ENCODE results near the gene UHMK1. TPM values are rescaled to one million over a fixed set of nuclear protein-coding genes. Genes with fewer than 3 reads are reported as not detected.
A peak's percentile ranks its signal among the peaks of the same experiment; 100 is the strongest.
"Not testable (repeated sequence)": the region's sequence is repeated elsewhere in the genome, so short reads cannot be mapped to it uniquely, and the experiment has no call there.

Gene UHMK1
- total RNA-seq, 1 donor from 2014 or later: 56.7 TPM

DNA sequence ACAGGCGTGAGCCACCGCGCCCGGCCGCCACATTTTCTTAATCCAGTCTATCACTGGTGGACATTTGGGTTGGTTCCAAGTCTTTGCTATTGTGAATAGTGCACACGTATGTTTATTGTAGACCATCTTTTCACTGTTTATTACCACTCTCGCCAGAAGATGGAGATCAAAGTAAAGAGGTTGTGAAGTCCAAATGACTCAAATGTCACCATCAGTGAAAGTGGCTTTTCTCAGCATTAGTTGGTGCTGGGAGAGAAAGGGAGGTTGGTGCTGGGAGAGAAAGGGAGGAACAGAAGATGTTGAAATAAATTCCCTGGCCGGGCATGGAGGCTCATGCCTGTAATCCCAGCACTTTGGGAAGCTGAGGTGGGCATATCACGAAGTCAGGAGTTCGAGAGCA, 10.4 kb upstream of the UHMK1 start:
- Mint-ChIP-seq H3K27me3 (ENCODE audit: low read depth) (peaks cover 17% of the 10 kb centered on the region), H3K4me3 (ENCODE audit: low read depth) (no peak overlapping the region), H3K9me3 (no peaks in the 10 kb centered on the region), H3K36me3 (ENCODE audit: low read depth) (no peaks in the 10 kb centered on the region), H3K4me1 (ENCODE audit: low read depth) (no peaks in the 10 kb centered on the region), H3K27ac (no peak overlapping the region)
- intact Hi-C loops (cut with micrococcal nuclease): no loop called here
- no peak for DNase-seq (ENCODE audit: low spot score)

- H3K4me3 Mint-ChIP-seq (ENCODE audit: low read depth): no peak overlapping the region
- no peaks in the 10 kb centered on the region for H3K36me3 Mint-ChIP-seq (ENCODE audit: low read depth)
- no peak overlapping the region for H3K27ac Mint-ChIP-seq
- DNase-seq (ENCODE audit: low spot score): no peak
- intact Hi-C loops (cut with micrococcal nuclease): no loop called here
- no peaks in the 10 kb centered on the region for H3K4me1 Mint-ChIP-seq (ENCODE audit: low read depth)
- peaks cover 20% of the 10 kb centered on the region for H3K27me3 Mint-ChIP-seq (ENCODE audit: low read depth)
- no peaks in the 10 kb centered on the region for H3K9me3 Mint-ChIP-seq
These were observed 9.4 kb upstream of the UHMK1 start for GRCh38 chr1:162488219-162488618.

GRCh38 chr1:162495531-162496233, 1.9 kb upstream of the UHMK1 start:
- Mint-ChIP-seq H3K36me3 (ENCODE audit: low read depth) (peaks cover 17% of the 10 kb centered on the region), H3K4me3 (ENCODE audit: low read depth) (peak overlapping the region; percentile 22), H3K4me1 (ENCODE audit: low read depth) (peaks cover 29% of the 10 kb centered on the region), H3K27me3 (ENCODE audit: low read depth) (peaks cover 12% of the 10 kb centered on the region)
- not testable (repeated sequence) for H3K27ac Mint-ChIP-seq; H3K9me3 Mint-ChIP-seq; DNase-seq (ENCODE audit: low spot score)
- intact Hi-C loops (cut with micrococcal nuclease): loop anchor here (5.0 kb wide), 1 partner anchor 827 kb away; the partner anchor contains the start of gene NUF2

GRCh38 chr1:162497104-162497722, 405 bp upstream of the UHMK1 start:
- peaks cover 26% of the 10 kb centered on the region for H3K36me3 Mint-ChIP-seq (ENCODE audit: low read depth)
- peak overlapping the region; percentile 93 for H3K4me3 Mint-ChIP-seq (ENCODE audit: low read depth)
- peaks cover 31% of the 10 kb centered on the region for H3K4me1 Mint-ChIP-seq (ENCODE audit: low read depth)
- DNase-seq (ENCODE audit: low spot score): no peak
- peak overlapping the region; percentile 79 for H3K27ac Mint-ChIP-seq
- H3K9me3 Mint-ChIP-seq: no peaks in the 10 kb centered on the region
- intact Hi-C loops (cut with micrococcal nuclease): loop anchor here (5.0 kb wide), 1 partner anchor 825 kb away; the partner anchor contains the start of gene NUF2
- H3K27me3 Mint-ChIP-seq (ENCODE audit: low read depth): peaks cover 5% of the 10 kb centered on the region

DNA sequence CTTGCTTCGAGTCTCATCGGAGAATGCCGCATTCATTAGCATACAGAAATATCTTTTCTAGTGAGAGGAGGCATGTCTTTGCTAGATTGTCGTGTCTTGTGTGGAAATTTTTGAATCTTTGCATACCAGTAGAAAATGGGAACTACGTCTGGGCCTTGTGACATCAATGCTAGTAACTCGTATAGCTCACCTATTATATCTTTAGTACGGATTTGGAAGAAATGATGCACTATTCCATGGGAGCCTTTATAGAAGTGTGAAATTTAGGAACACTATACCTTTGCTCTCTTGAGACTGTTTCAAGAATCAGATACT, 835 bp downstream of the UHMK1 start:
- Mint-ChIP-seq H3K9me3 (no peaks in the 10 kb centered on the region), H3K27me3 (ENCODE audit: low read depth) (peaks cover 2% of the 10 kb centered on the region), H3K27ac (peak overlapping the region; percentile 90), H3K4me3 (ENCODE audit: low read depth) (peak overlapping the region; percentile 93), H3K36me3 (ENCODE audit: low read depth) (peaks cover 35% of the 10 kb centered on the region), H3K4me1 (ENCODE audit: low read depth) (peaks cover 31% of the 10 kb centered on the region)
- intact Hi-C loops (cut with micrococcal nuclease): loop anchor here (1.0 to 5.0 kb wide), 2 partner anchors 63 to 824 kb away; partner anchors contain the start of genes NUF2 and UAP1
- DNase-seq (ENCODE audit: low spot score): no peak

- peaks cover 31% of the 10 kb centered on the region for H3K4me1 Mint-ChIP-seq (ENCODE audit: low read depth)
- DNase-seq (ENCODE audit: low spot score): no peak
- no peaks in the 10 kb centered on the region for H3K9me3 Mint-ChIP-seq
- no peak overlapping the region for H3K27ac Mint-ChIP-seq
- peaks cover 42% of the 10 kb centered on the region for H3K36me3 Mint-ChIP-seq (ENCODE audit: low read depth)
- H3K4me3 Mint-ChIP-seq (ENCODE audit: low read depth): no peak overlapping the region
- no peaks in the 10 kb centered on the region for H3K27me3 Mint-ChIP-seq (ENCODE audit: low read depth)
- intact Hi-C loops (cut with micrococcal nuclease): no loop called here
These were observed 3.2 kb downstream of the UHMK1 start for GRCh38 chr1:162500805-162501204.

DNA sequence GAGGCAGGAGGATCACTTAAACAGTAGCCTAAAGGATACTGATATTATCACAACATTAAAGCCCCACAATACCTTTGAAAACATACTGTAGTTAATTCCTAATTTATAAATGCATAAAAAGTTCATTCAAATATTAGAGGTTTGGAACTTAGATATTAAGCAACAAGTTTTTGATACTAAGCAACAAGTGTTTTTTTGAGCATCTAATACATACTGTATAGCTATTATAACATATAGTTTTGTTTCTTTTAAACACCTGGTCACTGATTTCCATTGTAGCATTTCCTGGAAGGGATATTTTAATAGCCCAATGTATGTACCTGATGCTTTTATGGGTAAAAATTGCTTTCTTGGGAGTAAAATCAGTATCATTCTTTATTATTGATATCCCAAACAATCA, 4.5 kb downstream of the UHMK1 start:
- no peak overlapping the region for H3K27ac Mint-ChIP-seq
- H3K4me3 Mint-ChIP-seq (ENCODE audit: low read depth): no peak overlapping the region
- DNase-seq (ENCODE audit: low spot score): no peak
- H3K36me3 Mint-ChIP-seq (ENCODE audit: low read depth): peaks cover 55% of the 10 kb centered on the region
- H3K27me3 Mint-ChIP-seq (ENCODE audit: low read depth): no peaks in the 10 kb centered on the region
- intact Hi-C loops (cut with micrococcal nuclease): no loop called here
- H3K9me3 Mint-ChIP-seq: no peaks in the 10 kb centered on the region
- peaks cover 27% of the 10 kb centered on the region for H3K4me1 Mint-ChIP-seq (ENCODE audit: low read depth)

DNA sequence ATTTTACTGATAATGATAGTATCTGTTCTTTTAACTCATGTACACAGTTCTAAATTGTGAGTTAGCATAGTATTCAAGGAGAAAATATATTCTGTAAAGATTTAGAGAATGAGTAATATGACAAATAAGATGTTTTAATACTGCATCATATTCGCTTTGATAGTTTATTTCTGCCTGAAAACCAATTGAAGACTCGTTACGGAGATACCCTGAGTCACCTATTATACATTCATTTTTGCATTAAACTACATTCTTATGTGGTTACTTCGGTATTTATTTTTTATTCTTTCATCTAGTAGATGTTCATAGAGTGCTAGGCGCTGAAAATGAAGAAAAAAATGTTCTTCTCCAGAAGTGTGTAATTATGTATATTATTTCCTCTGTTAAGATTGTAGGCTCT, 5.3 kb downstream of the UHMK1 start:
- H3K4me1 Mint-ChIP-seq (ENCODE audit: low read depth): peaks cover 24% of the 10 kb centered on the region
- H3K27me3 Mint-ChIP-seq (ENCODE audit: low read depth): no peaks in the 10 kb centered on the region
- intact Hi-C loops (cut with micrococcal nuclease): no loop called here
- H3K27ac Mint-ChIP-seq: no peak overlapping the region
- H3K36me3 Mint-ChIP-seq (ENCODE audit: low read depth): peaks cover 61% of the 10 kb centered on the region
- no peak overlapping the region for H3K4me3 Mint-ChIP-seq (ENCODE audit: low read depth)
- H3K9me3 Mint-ChIP-seq: no peaks in the 10 kb centered on the region
- no peak for DNase-seq (ENCODE audit: low spot score)

- intact Hi-C loops (cut with micrococcal nuclease): no loop called here
- no peaks in the 10 kb centered on the region for H3K9me3 Mint-ChIP-seq
These were observed 29.7 kb downstream of the UHMK1 start for GRCh38 chr1:162527314-162527713.

GRCh38 chr1:162530307-162530987, 32.8 kb downstream of the UHMK1 start:
- Mint-ChIP-seq H3K9me3 (no peaks in the 10 kb centered on the region), H3K36me3 (ENCODE audit: low read depth) (peaks cover 37% of the 10 kb centered on the region), H3K4me3 (ENCODE audit: low read depth) (no peak overlapping the region), H3K27ac (no peak overlapping the region), H3K4me1 (ENCODE audit: low read depth) (peaks cover 2% of the 10 kb centered on the region), H3K27me3 (ENCODE audit: low read depth) (no peaks in the 10 kb centered on the region)
- DNase-seq (ENCODE audit: low spot score): no peak
- intact Hi-C loops (cut with micrococcal nuclease): no loop called here

More at GRCh38 chr1:162527314-162527713, 29.7 kb downstream of the UHMK1 start:
- Mint-ChIP-seq H3K36me3 (ENCODE audit: low read depth) (peaks cover 66% of the 10 kb centered on the region), H3K27me3 (ENCODE audit: low read depth) (no peaks in the 10 kb centered on the region), H3K4me1 (ENCODE audit: low read depth) (peaks cover 2% of the 10 kb centered on the region), H3K4me3 (ENCODE audit: low read depth) (no peak overlapping the region), H3K27ac (no peak overlapping the region)
- DNase-seq (ENCODE audit: low spot score): no peak

- H3K9me3 Mint-ChIP-seq: no peaks in the 10 kb centered on the region
- intact Hi-C loops (cut with micrococcal nuclease): no loop called here
These were observed 33.3 kb downstream of the UHMK1 start for GRCh38 chr1:162530988-162531319.

GRCh38 chr1:162535501-162535900, 37.9 kb downstream of the UHMK1 start:
- Mint-ChIP-seq H3K27me3 (ENCODE audit: low read depth) (no peaks in the 10 kb centered on the region), H3K4me1 (ENCODE audit: low read depth) (peaks cover 4% of the 10 kb centered on the region), H3K36me3 (ENCODE audit: low read depth) (peaks cover 9% of the 10 kb centered on the region), H3K9me3 (no peaks in the 10 kb centered on the region), H3K27ac (no peak overlapping the region), H3K4me3 (ENCODE audit: low read depth) (no peak overlapping the region)
- intact Hi-C loops (cut with micrococcal nuclease): no loop called here
- no peak for DNase-seq (ENCODE audit: low spot score)

More at GRCh38 chr1:162530988-162531319, 33.3 kb downstream of the UHMK1 start:
- Mint-ChIP-seq H3K4me1 (ENCODE audit: low read depth) (peaks cover 2% of the 10 kb centered on the region), H3K27me3 (ENCODE audit: low read depth) (no peaks in the 10 kb centered on the region), H3K4me3 (ENCODE audit: low read depth) (no peak overlapping the region), H3K27ac (no peak overlapping the region), H3K36me3 (ENCODE audit: low read depth) (peaks cover 35% of the 10 kb centered on the region)
- no peak for DNase-seq (ENCODE audit: low spot score)

DNA sequence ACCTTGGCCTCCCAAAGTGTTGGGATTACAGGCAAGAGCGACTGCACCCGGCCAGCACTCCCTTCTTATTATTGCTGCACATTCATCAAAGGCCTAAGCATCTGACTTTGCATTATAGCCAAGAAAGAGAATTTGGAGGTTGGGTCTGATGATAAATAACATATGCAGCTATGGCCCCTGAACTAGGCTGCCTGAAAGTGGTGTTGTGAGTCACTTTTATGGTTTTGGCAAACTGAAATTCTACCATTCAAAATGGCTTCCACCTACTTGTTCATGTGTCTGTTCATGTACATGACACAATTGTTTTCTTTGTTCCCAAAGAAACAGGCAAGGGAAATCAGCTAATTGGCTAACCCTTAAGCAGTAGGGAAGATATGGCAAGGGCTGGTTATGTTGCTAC, 38.9 kb downstream of the UHMK1 start:
- Mint-ChIP-seq H3K36me3 (ENCODE audit: low read depth) (peaks cover 3% of the 10 kb centered on the region), H3K4me1 (ENCODE audit: low read depth) (peaks cover 4% of the 10 kb centered on the region), H3K27ac (no peak overlapping the region), H3K27me3 (ENCODE audit: low read depth) (no peaks in the 10 kb centered on the region), H3K9me3 (no peaks in the 10 kb centered on the region), H3K4me3 (ENCODE audit: low read depth) (no peak overlapping the region)
- intact Hi-C loops (cut with micrococcal nuclease): no loop called here
- DNase-seq (ENCODE audit: low spot score): no peak

All from activated T-helper 2 cell treated with anti-CD3 and anti-CD28 coated beads, Interferon-gamma antibody, Interleukin-2, Interleukin-4, amounts not matched to agents 10 μg/mL and 5 μg/mL and 100 μg/mL, durations not matched to agents 14 hours and 24 hours and 36 hours (primary cell).